GM18870 (cell line): ENCODE data around the gene KRT35.

ENCODE experiments used
- ATAC-seq: cut with Tn5 transposase; IDR thresholded peaks from one replicate; pipeline ENCODE4 v1.9.1; 2021; ENCODE audit warnings: moderate library complexity; ENCODE audit not compliant: unreplicated experiment

Gene KRT35

GRCh38 chr17:41490000-41490990 lies 9.3 kb upstream of the KRT35 start:
- ATAC-seq, result no peak

- no peak for ATAC-seq
These were observed 8.6 kb upstream of the KRT35 start, which contains the start of gene KRT36 for GRCh38 chr17:41489531-41489930. Gene KRT36 (minus strand): TSS chr17:41489910. CDS start chr17:41489864, 46 bp downstream.

GRCh38 chr17:41486809-41487530 lies 6.0 kb upstream of the KRT35 start:
- ATAC-seq, result no peak

GRCh38 chr17:41486316-41486715 lies 5.4 kb upstream of the KRT35 start:
- no peak for ATAC-seq

- no peak for ATAC-seq
These were observed 4.3 kb upstream of the KRT35 start for GRCh38 chr17:41484920-41485904.

- ATAC-seq, result no peak
These were observed 3.3 kb upstream of the KRT35 start for GRCh38 chr17:41483991-41484826.

- ATAC-seq, result no peak
These were observed 2.6 kb upstream of the KRT35 start for GRCh38 chr17:41483531-41483930.

GRCh38 chr17:41480581-41480980 lies 370 bp downstream of the KRT35 start:
- ATAC-seq, result no peak

- ATAC-seq, result no peak
These were observed 815 bp downstream of the KRT35 start for GRCh38 chr17:41480136-41480535.

GRCh38 chr17:41478237-41478636 lies 2.7 kb downstream of the KRT35 start:
- no peak for ATAC-seq

- no peak for ATAC-seq
These were observed 3.8 kb downstream of the KRT35 start for GRCh38 chr17:41476866-41477815.

- ATAC-seq, result no peak
These were observed 5.5 kb downstream of the KRT35 start for GRCh38 chr17:41475421-41475820.

GRCh38 chr17:41474863-41475262 lies 6.1 kb downstream of the KRT35 start:
- no peak for ATAC-seq

GRCh38 chr17:41468346-41468745 lies 12.6 kb downstream of the KRT35 start:
- ATAC-seq, result no peak

- no peak for ATAC-seq
These were observed 13.4 kb downstream of the KRT35 start for GRCh38 chr17:41467561-41467960.

GRCh38 chr17:41466988-41467387 lies 14.0 kb downstream of the KRT35 start, which contains the start of gene KRT32:
Gene KRT32 (minus strand): TSS chr17:41467386. CDS start chr17:41467325, 61 bp downstream.
- ATAC-seq, result no peak

- ATAC-seq, result no peak
These were observed 16.3 kb downstream of the KRT35 start for GRCh38 chr17:41464682-41465081.

- no peak for ATAC-seq
These were observed 16.8 kb downstream of the KRT35 start for GRCh38 chr17:41464173-41464572.

GRCh38 chr17:41463746-41464145 lies 17.2 kb downstream of the KRT35 start:
- no peak for ATAC-seq
